GM12872 (cell line): ENCODE data around the gene NUDT9.

Experiments
- TF ChIP-seq, protein P1 (sequence below): IDR thresholded peaks from 3 replicates; pipeline ENCODE4 v1.5.1; 2011; ENCODE audit warnings: low read depth, mild to moderate bottlenecking, low read length, moderate library complexity; ENCODE audit not compliant: insufficient read depth

The NUDT9 gene

DNA sequence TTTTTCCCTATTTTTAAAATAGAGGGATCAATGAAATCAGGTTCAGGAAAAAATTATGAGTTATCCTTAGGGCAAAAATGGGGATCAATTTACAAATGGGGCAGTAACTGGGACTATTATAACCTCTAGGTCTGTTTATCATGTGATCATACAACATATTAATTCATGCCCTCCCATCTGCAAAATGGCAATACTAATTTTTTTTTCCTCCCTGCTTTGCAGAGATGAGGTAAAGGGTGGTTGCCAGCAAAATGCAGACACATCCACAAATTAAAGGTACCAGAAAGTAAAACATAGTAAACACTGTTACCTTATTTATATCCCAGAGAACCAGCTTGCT lies 31.9 kb upstream of the NUDT9 start:
- TF ChIP-seq, protein P1, sequence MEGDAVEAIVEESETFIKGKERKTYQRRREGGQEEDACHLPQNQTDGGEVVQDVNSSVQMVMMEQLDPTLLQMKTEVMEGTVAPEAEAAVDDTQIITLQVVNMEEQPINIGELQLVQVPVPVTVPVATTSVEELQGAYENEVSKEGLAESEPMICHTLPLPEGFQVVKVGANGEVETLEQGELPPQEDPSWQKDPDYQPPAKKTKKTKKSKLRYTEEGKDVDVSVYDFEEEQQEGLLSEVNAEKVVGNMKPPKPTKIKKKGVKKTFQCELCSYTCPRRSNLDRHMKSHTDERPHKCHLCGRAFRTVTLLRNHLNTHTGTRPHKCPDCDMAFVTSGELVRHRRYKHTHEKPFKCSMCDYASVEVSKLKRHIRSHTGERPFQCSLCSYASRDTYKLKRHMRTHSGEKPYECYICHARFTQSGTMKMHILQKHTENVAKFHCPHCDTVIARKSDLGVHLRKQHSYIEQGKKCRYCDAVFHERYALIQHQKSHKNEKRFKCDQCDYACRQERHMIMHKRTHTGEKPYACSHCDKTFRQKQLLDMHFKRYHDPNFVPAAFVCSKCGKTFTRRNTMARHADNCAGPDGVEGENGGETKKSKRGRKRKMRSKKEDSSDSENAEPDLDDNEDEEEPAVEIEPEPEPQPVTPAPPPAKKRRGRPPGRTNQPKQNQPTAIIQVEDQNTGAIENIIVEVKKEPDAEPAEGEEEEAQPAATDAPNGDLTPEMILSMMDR: no peak

DNA sequence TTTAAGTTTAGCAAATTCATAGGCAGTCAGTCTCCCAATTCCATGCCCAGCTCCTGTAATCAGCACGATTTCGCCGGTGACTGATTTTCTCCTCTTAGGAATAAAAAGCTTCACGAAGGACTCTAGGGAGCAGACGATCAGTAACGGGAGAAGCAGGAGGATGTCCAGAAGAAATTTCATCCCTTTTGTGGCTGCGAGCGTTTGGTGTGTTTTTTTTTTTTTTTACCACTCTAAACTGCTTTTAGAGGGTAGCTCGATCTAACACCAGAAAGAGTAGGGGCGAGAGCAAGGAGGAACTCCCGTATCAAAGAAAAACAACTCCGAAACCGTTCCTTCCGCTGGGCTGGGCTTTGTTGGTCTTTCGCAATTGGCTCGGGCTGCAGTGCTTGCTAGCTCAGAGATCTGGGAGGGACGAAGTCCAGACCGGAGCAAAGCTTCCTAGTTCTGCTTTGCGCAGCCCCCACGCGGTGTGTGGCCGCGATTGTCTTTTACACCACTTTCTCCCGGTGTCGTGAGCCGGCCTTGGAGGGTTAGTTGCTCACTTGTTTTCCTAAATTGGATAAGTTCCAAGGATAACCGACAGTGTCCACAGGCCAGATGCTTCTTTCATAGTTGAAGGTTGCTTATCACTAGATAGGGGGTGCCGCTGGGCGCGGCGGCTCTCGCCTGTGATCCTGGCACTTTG lies 31.3 kb upstream of the NUDT9 start, which contains the start of gene HSD17B11:
Gene HSD17B11 (minus strand): TSS at position 298 of the 685 bp plus-strand sequence. CDS start 118 bp downstream, at position 180.
- TF ChIP-seq, protein P1: no peak

DNA sequence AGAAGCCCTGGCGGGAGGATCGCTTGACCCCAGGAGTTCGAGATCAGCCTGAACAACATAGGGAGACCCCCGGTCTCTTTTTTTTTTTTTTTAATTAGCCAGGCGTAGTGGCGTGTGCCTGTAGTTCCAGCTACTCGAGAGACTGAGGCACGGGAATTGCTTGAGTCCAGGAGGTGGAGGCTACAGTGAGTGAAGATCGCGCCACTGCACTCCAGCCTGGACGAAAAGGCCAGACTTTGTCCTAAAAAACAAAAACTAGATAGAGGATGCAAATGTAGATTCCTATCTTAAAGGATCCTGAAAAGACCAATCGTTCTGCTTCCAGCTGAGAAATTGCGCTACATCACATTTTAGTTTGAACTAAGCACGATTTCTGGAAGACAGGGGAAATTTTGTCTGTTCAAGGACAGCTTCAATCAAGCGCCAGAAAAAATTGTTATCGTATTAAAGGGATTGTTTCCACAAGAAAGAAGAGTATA lies 30.8 kb upstream of the NUDT9 start:
- TF ChIP-seq, protein P1: no peak

DNA sequence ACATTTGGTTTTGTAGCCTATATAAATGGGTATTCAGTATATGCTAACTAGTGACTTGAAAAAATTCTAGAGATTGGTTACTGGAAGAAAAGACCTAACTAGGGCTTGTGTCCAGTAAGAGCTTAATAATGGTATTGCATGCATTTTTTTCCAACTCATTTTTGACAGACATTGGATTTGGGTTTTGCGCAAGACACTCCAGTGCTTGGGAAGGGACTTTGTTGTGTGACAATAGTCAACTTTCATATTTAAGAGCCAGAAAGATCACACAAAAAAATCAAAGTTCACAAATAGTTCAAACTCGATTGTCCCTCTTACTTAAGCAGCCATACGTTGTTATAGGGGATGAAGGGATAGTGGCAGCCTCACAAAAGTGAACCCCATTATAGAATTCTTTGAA lies 30.2 kb upstream of the NUDT9 start:
- TF ChIP-seq, protein P1: no peak

DNA sequence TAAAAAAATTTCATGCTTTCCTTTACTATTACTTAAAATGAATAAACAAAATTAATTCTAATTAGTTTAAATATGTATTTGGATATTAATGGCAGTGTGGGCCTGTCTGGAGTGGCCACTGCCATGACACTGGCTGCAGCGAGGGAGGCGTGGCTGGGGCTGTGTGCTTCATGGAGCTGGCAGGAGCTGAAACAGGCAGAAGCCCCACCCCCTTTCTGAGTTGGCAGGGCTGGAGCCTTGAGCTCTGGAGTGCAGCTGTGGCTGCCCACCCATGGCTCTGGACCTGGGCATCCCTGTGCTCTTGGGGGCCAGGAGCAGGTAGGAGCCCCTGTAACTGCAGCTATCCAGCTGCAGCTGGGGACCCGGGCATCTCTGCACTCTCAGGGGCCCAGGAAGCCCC lies 23.2 kb upstream of the NUDT9 start:
- TF ChIP-seq, protein P1: no peak

DNA sequence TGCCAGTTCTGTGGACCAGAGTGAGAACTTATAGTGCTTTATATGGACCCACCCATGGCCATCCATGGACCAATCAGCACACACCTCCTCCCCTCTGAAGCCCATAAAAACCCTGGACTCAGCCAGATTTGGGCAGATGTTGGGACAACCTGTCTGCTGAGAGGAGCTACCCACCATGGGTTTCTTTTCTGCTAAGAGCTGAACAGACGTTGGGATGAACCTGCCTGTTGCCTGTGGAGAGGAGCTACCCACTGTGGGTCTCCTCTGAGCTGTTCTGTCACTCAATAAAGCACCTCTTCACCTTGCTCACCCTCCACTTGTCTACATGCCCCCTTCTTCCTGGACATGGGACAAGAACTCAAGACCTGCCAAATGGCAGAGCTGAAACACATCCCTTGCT lies 22.4 kb upstream of the NUDT9 start:
- TF ChIP-seq, protein P1: no peak

DNA sequence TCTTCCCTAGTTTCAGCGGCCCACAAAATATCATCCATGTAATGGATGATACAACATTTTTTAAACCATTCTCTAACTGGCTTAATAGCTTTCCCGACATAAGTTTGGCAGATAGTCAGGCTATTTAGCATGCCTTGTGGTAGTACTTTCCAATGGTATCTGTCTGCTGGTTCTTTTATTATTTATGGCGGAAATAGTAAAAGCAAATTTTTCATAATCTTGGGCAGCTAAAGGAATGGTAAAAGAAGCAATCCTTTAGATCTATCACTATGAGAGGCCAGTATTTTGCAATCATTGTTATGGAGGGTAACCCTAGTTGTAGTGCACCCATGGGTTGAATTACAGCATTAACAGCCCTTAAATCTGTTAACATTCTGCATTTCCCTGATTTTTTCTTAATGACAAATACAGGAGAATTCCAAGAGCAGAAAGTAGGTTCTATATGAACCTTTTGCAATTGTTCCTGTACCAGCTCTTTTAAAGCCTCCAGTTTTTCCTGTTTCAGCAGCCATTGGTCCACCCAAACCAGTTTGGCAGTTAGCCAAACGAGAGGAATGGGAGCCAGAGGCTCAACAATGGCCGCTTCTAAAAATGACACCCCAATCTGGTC lies 17.1 kb upstream of the NUDT9 start:
- TF ChIP-seq, protein P1: no peak
